H1 (cell line): ENCODE data around the gene RGMB. TPM values are rescaled to one million over a fixed set of nuclear protein-coding genes. Genes with fewer than 3 reads are reported as not detected.
A peak's percentile ranks its signal among the peaks of the same experiment; 100 is the strongest.
"Not testable (repeated sequence)": the region's sequence is repeated elsewhere in the genome, so short reads cannot be mapped to it uniquely, and the experiment has no call there.

Source experiments
- CTCF ChIA-PET: fragments of 300-600 bp; sonication (Branson Sonifier 250); formaldehyde crosslinking; loops from one replicate; lab custom pipeline; 2021; ENCODE audit not compliant: partially characterized antibody; lab: Charles Lee
- POLR2A ChIA-PET: fragments of 300-600 bp; sonication (Branson Sonifier 250); formaldehyde crosslinking; loops from one replicate; lab custom pipeline; 2021; ENCODE audit warnings: inconsistent platforms; ENCODE audit not compliant: partially characterized antibody; lab: Charles Lee
- DNase-seq, 2 experiments: peaks; one replicate each; pipeline versions ENCODE4 v3.0.0 to v3.0.0-alpha.2; 2010 to 2022; ENCODE audit warnings: low spot score in 2 of 2, low read depth in 1 of 2, mixed read lengths in 1 of 2
- FAIRE-seq: peaks from 2 replicates; lab custom pipeline; 2011; peaks lifted over from hg19 to GRCh38; lab: Jason Lieb, UNC
- H2AFZ ChIP-seq: 2 replicates; pipeline ENCODE4 v1.8.1; 2012; ENCODE audit warnings: low read length, inconsistent platforms
- H2AK5ac ChIP-seq: 2 replicates; pipeline ENCODE4 v1.6.1; 2013; ENCODE audit warnings: low read depth, low read length
- H2BK120ac ChIP-seq: replicated peaks from 2 replicates; pipeline ENCODE3; 2013; ENCODE audit warnings: low read depth, low read length, inconsistent platforms
- H2BK12ac ChIP-seq: 2 replicates; pipeline ENCODE4 v1.6.1; 2013; ENCODE audit warnings: low read depth, low read length
- H2BK15ac ChIP-seq: 2 replicates; pipeline ENCODE4 v1.6.1; 2013; ENCODE audit warnings: low read length
- H2BK20ac ChIP-seq: 2 replicates; pipeline ENCODE4 v1.6.1; 2013; ENCODE audit warnings: low read length
- H2BK5ac ChIP-seq: 2 replicates; pipeline ENCODE4 v1.6.1; 2013; ENCODE audit warnings: low read depth, low read length
- H3K14ac ChIP-seq: 2 replicates; pipeline ENCODE4 v1.6.1; 2013; ENCODE audit warnings: inconsistent platforms; ENCODE audit not compliant: insufficient read length
- H3K18ac ChIP-seq: 2 replicates; pipeline ENCODE4 v1.6.1; 2013; ENCODE audit warnings: low read length; ENCODE audit errors: extremely low read depth
- H3K23ac ChIP-seq: 2 replicates; pipeline ENCODE4 v1.6.1; 2013; ENCODE audit warnings: inconsistent platforms; ENCODE audit not compliant: insufficient read length
- H3K23me2 ChIP-seq: 2 replicates; pipeline ENCODE4 v1.6.1; 2013; ENCODE audit warnings: low read depth, low read length
- H3K27ac ChIP-seq: 2 replicates; pipeline ENCODE4 v1.6.1; 2011; ENCODE audit warnings: low read depth, low read length, inconsistent platforms
- H3K27me3 ChIP-seq, 4 experiments: replicated peaks in 1 of 4; 1 replicate in 1 of 4; 2 replicates in 3 of 4; pipeline versions ENCODE4 v1.6.1 to v1.8.1; 2011 to 2013; ENCODE audit warnings: low read length in 3 of 4, mild to moderate bottlenecking in 3 of 4, inconsistent platforms in 2 of 4, mixed read lengths in 2 of 4, moderate library complexity in 1 of 4; ENCODE audit not compliant: control insufficient read depth in 3 of 4, insufficient read depth in 3 of 4; ENCODE audit errors: extremely low read depth in 1 of 4
- H3K36me3 ChIP-seq, 4 experiments: 2 replicates each; pipeline versions ENCODE4 v1.6.1 to v1.8.1; 2011 to 2013; ENCODE audit warnings: mild to moderate bottlenecking in 4 of 4, low read length in 3 of 4, moderate library complexity in 2 of 4, control low read depth in 1 of 4, inconsistent platforms in 1 of 4; ENCODE audit not compliant: insufficient read depth in 4 of 4, control insufficient read depth in 2 of 4
- H3K4ac ChIP-seq: replicated peaks from 2 replicates; pipeline ENCODE3; 2013; ENCODE audit warnings: low read length, low read depth, mixed read lengths, inconsistent platforms; ENCODE audit not compliant: insufficient read length
- H3K4me1 ChIP-seq, 4 experiments: replicated peaks in 1 of 4; 1 replicate in 1 of 4; 2 replicates in 3 of 4; pipeline versions ENCODE4 v1.6.1 to v1.8.1; 2011 to 2013; ENCODE audit warnings: low read length in 3 of 4, inconsistent platforms in 2 of 4, mixed read lengths in 1 of 4; ENCODE audit not compliant: insufficient read depth in 4 of 4, control insufficient read depth in 3 of 4
- H3K4me2 ChIP-seq, 2 experiments: 2 replicates each; pipeline versions ENCODE4 v1.6.1 to v1.8.1; 2011 to 2013; ENCODE audit warnings: low read depth in 2 of 2, low read length in 2 of 2, control low read depth in 1 of 2, inconsistent platforms in 1 of 2, mild to moderate bottlenecking in 1 of 2; ENCODE audit not compliant: insufficient read depth in 1 of 2
- H3K4me3 ChIP-seq, 4 experiments: fragments of 200-600, 300-600 bp in 1 of 4; sonication (generic), shearing (Covaris generic), sonication (Bioruptor Twin) in 1 of 4; 2 replicates each; pipeline versions ENCODE4 v1.5.1 to v1.8.1; 2011 to 2016; ENCODE audit warnings: low read length in 4 of 4, low read depth in 3 of 4, control low read depth in 2 of 4, inconsistent platforms in 2 of 4, mild to moderate bottlenecking in 2 of 4, mixed read lengths in 1 of 4, moderate library complexity in 1 of 4; ENCODE audit not compliant: insufficient read depth in 2 of 4; ENCODE audit errors: extremely low read depth in 1 of 4
- H3K56ac ChIP-seq: replicated peaks from 2 replicates; pipeline ENCODE3; 2013; ENCODE audit warnings: low read depth, mild to moderate bottlenecking, mixed read lengths, low read length, inconsistent platforms; ENCODE audit not compliant: insufficient read length
- H3K79me1 ChIP-seq: 2 replicates; pipeline ENCODE4 v1.6.1; 2013; ENCODE audit warnings: low read depth, low read length, control low read depth
- H3K79me2 ChIP-seq, 2 experiments: 2 replicates each; pipeline versions ENCODE4 v1.6.1 to v1.8.1; 2012 to 2013; ENCODE audit warnings: low read length in 2 of 2, mild to moderate bottlenecking in 2 of 2, inconsistent platforms in 1 of 2; ENCODE audit not compliant: insufficient read depth in 2 of 2, control insufficient read depth in 1 of 2
- H3K9ac ChIP-seq, 4 experiments: replicated peaks in 1 of 4; 1 replicate in 1 of 4; 2 replicates in 3 of 4; pipeline versions ENCODE4 v1.6.1 to v1.8.1; 2011 to 2013; ENCODE audit warnings: low read depth in 3 of 4, low read length in 3 of 4, control low read depth in 2 of 4, mild to moderate bottlenecking in 2 of 4, moderate library complexity in 2 of 4, inconsistent platforms in 1 of 4; ENCODE audit errors: extremely low read depth in 1 of 4
- H3K9me3 ChIP-seq, 2 experiments: 2 replicates each; pipeline versions ENCODE4 v1.6.1 to v1.8.1; 2012 to 2013; ENCODE audit warnings: mild to moderate bottlenecking in 2 of 2, moderate library complexity in 2 of 2, control low read depth in 1 of 2, inconsistent platforms in 1 of 2, low read depth in 1 of 2, low read length in 1 of 2, mixed read lengths in 1 of 2; ENCODE audit not compliant: insufficient read depth in 2 of 2
- H4K20me1 ChIP-seq, 2 experiments: replicated peaks in 1 of 2; 2 replicates each; pipeline versions ENCODE3 to v1.8.1; 2011 to 2013; ENCODE audit warnings: inconsistent platforms in 2 of 2, low read length in 2 of 2, mild to moderate bottlenecking in 1 of 2; ENCODE audit not compliant: insufficient read depth in 2 of 2, control insufficient read depth in 1 of 2
- H4K5ac ChIP-seq: 2 replicates; pipeline ENCODE4 v1.6.1; 2013; ENCODE audit warnings: low read length, low read depth, mixed read lengths, inconsistent platforms; ENCODE audit not compliant: insufficient read length
- H4K8ac ChIP-seq: 2 replicates; pipeline ENCODE4 v1.8.0; 2013; ENCODE audit warnings: mild to moderate bottlenecking, moderate library complexity, low read length, inconsistent platforms; ENCODE audit not compliant: insufficient read depth; ENCODE audit errors: extremely low read depth
- H4K91ac ChIP-seq: replicated peaks from 2 replicates; pipeline ENCODE3; 2013; ENCODE audit warnings: low read length, mixed read lengths, inconsistent platforms; ENCODE audit not compliant: insufficient read length
- MAFK ChIP-seq: IDR thresholded peaks from 2 replicates; pipeline ENCODE4 v1.6.1; 2012; ENCODE audit warnings: low read depth, mild to moderate bottlenecking, improper control_type of control experiment, low read length
- RBBP5 ChIP-seq: IDR thresholded peaks from 2 replicates; pipeline ENCODE4 v1.7.1; 2012; ENCODE audit warnings: low read depth, mild to moderate bottlenecking, inconsistent platforms, low read length, moderate library complexity, borderline replicate concordance
- whole genome bisulfite sequencing, 2 experiments: shearing (Covaris generic) in 1 of 2; methylation state at CpG; one replicate each; pipeline versions ENCODE4 v1.1.6 to v1.1.7; 2013 to 2015; ENCODE audit warnings: low lambda C conversion rate in 2 of 2, mixed read lengths in 2 of 2, inconsistent platforms in 1 of 2, low coverage in 1 of 2, missing lambda C conversion rate in 1 of 2; ENCODE audit not compliant: insufficient replicate concordance in 2 of 2, insufficient coverage in 1 of 2, insufficient read length in 1 of 2; ENCODE audit errors: extremely low coverage in 1 of 2, missing lambda C conversion rate in 1 of 2; 5-methylcytosine and 5-hydroxymethylcytosine counted together
- polyA plus RNA-seq, 7 experiments: library from polyadenylated mRNA; depleted of rRNA in 3 of 7; stranded (reverse) in 5 of 7; unstranded in 2 of 7; fragments of >200 nt in 5 of 7; fragments of 200-250 nt in 2 of 7; gene quantifications; 1 replicate in 5 of 7; 2 replicates in 1 of 7; 4 replicates in 1 of 7; pipeline versions ENCODE4 v1.2.1 to v1.2.3, GENCODE V29; 2011 to 2013; ENCODE audit warnings: missing spikeins in 2 of 7, mixed read lengths in 2 of 7
- total RNA-seq: library from RNA; stranded (reverse); fragmentation: NEBNext Ultra II Directional; extraction: Animal tissue kit (Norgen Biotek cat#: 25700); gene quantifications from 2 replicates; pipeline ENCODE4 v1.2.1, GENCODE V29; 2021

Gene RGMB
- total and polyA plus RNA-seq, 2 of the 8 experiments (the other 6 are each of a cell fraction or from before 2014, with no cell fraction given): 11.7 to 27.0 TPM

DNA sequence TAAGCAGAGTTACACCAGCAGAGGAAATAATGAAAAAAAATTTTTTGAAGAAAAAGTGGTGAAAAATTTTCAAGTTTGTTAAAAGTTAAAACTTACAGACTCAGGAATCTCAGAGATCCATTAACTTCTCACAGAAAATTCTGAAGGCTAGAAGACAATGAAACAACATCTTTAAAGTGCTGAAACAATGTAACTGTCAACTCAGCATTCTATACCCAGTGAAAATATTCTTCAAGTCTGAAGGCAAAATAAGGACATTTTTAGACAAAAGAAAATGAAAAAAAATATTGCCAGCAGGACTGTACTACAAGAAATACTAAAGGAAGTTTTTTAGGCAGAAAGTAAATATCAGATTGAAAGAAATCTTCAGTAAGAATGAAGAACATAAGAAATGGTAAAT, 36.7 kb upstream of the RGMB start:
- no peak overlapping the region for H2BK15ac ChIP-seq
- H2BK20ac ChIP-seq: no peak overlapping the region
- H2BK12ac ChIP-seq: no peak overlapping the region
- 0 out of 8 replicates have a peak, but pooled peaks cover 0 to 3% (median 0%) of the 10 kb centered on the region in 4 experiments for H3K36me3 ChIP-seq
- H3K9me3 ChIP-seq: peaks cover 8 to 9% of the 10 kb centered on the region in 2 experiments; a peak in 3 of 4 replicates
- H4K8ac ChIP-seq: no peak overlapping the region
- H3K27ac ChIP-seq: no peak overlapping the region
- H3K4me1 ChIP-seq: no peaks in the 10 kb centered on the region
- H3K79me1 ChIP-seq: no peaks in the 10 kb centered on the region
- no peak for TF ChIP-seq RBBP5
- TF ChIP-seq MAFK: peak; percentile 30; the same call in 1 of the 2 replicates
- no peak for FAIRE-seq
- POLR2A ChIA-PET: no interaction called here
- no peak overlapping the region for H3K4me3 ChIP-seq
- H3K79me2 ChIP-seq: no peaks in the 10 kb centered on the region
- CTCF ChIA-PET: interaction anchor here (1.2 kb wide), 1 partner anchor 15 kb away, joined by 5 read pairs; no protein-coding TSS in a partner anchor
- no peak overlapping the region for H4K91ac ChIP-seq
- H3K23ac ChIP-seq: no peak overlapping the region
- H4K5ac ChIP-seq: no peak overlapping the region
- no peak overlapping the region for H2BK5ac ChIP-seq
- DNase-seq: no peak
- no peak overlapping the region for H2BK120ac ChIP-seq
- no peak overlapping the region for H3K4ac ChIP-seq
- no peaks in the 10 kb centered on the region for H4K20me1 ChIP-seq
- H3K23me2 ChIP-seq: no peaks in the 10 kb centered on the region
- no peak overlapping the region for H3K4me2 ChIP-seq
- no peak overlapping the region for H3K14ac ChIP-seq
- no peak overlapping the region for H2AFZ ChIP-seq
- no peaks in the 10 kb centered on the region for H3K27me3 ChIP-seq
- H2AK5ac ChIP-seq: no peak overlapping the region
- H3K18ac ChIP-seq: no peak overlapping the region
- H3K56ac ChIP-seq: no peak overlapping the region
- no peak overlapping the region for H3K9ac ChIP-seq

DNA sequence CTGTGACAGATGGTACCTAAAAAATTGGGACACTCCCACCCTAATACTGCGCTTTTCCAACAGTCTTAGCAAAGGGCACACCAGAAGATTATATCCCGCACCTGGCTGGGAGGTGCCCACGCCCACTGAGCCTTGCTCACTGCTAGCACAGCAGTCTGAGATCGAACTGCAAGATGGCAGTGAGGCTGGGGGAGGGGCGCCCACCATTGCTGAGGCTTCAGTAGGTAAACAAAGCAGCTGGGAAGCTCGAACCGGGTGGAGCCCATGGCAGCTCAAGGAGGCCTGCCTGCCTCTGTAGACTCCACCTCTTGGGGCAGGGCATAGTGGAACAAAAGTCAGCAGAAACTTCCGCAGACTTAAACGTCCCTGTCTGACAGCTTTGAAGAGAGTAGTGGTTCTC, 36.0 kb upstream of the RGMB start:
- H3K9me3 ChIP-seq, H3K23me2 ChIP-seq, H2BK5ac ChIP-seq, H3K56ac ChIP-seq, H3K27me3 ChIP-seq, H2AFZ ChIP-seq, H3K9ac ChIP-seq, H4K5ac ChIP-seq, H2BK12ac ChIP-seq, H3K4me1 ChIP-seq, H2BK120ac ChIP-seq, H2BK15ac ChIP-seq, FAIRE-seq, H2AK5ac ChIP-seq, H3K14ac ChIP-seq, H3K36me3 ChIP-seq, H4K20me1 ChIP-seq, H4K8ac ChIP-seq, POLR2A ChIA-PET, H3K79me1 ChIP-seq, DNase-seq, H3K4ac ChIP-seq, H4K91ac ChIP-seq, H3K79me2 ChIP-seq, H2BK20ac ChIP-seq, H3K18ac ChIP-seq, H3K4me2 ChIP-seq, H3K23ac ChIP-seq, H3K27ac ChIP-seq, H3K4me3 ChIP-seq: not testable (repeated sequence)
- CTCF ChIA-PET: interaction anchor here (0.6 to 1.2 kb wide), 2 partner anchors 15 to 31 kb away, joined by 3 to 5 read pairs; no protein-coding TSS in a partner anchor
- WGBS, 2 experiments: 83% methylated on average over 8 of the region's 9 CpGs; no CpG with 5 or more reads in 1 of the 2 experiments
